ENCODE measurements around the gene RNU1-1.
"Not testable (repeated sequence)": the region's sequence is repeated elsewhere in the genome, so short reads cannot be mapped to it uniquely, and the experiment has no call there.

The RNU1-1 gene

GRCh38 chr1:16493731-16494130 lies 20.4 kb downstream of the RNU1-1 start:
- not testable (repeated sequence) for DNase-seq (ENCODE audit: low read depth)

GRCh38 chr1:16492937-16493336 lies 21.1 kb downstream of the RNU1-1 start:
- not testable (repeated sequence) for DNase-seq (ENCODE audit: low read depth)

DNA sequence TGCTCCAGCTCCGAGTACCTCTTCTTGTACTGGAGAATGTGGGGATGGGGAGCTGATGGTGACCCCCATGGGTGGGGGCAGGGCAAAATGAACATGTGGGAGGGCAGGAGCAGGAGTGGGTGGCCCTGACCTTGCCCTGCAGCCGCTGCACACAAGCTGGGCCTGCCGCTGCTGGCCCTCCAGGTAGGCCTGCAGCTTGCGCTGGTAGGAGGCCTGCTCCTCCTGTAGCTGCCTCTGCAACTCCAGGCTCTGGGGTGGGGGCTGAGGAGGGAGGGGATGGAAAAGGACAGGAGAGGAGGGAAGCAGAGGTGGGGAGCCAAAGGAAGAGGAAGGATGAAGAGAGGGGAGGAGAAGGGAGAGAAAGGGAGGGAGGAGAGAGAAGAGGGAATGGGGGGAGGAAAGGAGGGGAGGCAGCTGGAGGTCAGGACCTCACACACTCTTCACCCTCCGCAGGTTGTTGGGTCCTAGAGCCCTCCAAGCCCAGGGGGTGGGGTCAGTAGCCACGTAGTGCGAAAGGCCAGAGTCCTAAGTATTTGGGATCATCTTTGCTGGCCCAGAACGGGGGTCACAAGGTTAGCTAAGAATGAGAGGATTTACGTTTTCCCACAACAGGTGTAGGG lies 22.9 kb downstream of the RNU1-1 start:
- DNase-seq (ENCODE audit: low read depth): no peak

DNA sequence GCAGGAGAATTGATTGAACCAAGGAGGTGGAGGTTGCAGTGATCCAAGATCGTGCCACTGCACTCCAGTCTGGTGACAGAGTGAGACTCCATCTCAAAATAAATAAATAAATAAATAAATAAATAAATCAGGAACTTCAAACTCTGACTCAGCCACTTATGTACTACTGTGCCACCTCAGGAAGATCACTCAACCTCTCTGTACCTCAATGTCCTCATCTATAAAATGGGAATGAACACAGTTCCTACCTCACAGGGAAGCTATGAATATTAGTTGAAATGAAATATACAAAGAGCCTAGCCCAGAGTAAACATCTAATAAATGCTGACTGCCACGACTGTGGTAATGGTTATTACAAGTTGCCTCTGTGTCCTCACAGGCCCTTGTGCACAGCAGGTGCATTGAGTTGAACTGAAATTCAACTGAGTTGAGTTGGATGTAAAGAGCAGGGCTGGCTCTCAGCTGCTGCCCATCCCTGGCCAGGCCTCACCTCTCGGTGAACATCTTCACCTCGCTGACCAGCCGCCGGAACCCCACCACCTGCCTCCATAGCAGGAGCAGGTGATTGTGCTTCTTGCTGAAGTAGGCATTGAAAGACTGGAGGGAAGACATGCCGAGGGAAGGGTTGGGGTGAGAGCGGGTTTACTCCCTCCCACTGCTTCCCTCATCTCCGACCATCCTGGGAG lies 24.7 kb downstream of the RNU1-1 start:
- DNase-seq (ENCODE audit: low read depth): not testable (repeated sequence)

- not testable (repeated sequence) for DNase-seq (ENCODE audit: low read depth)
These were observed 27.1 kb downstream of the RNU1-1 start for GRCh38 chr1:16487011-16487410.

- not testable (repeated sequence) for DNase-seq (ENCODE audit: low read depth)
These were observed 27.8 kb downstream of the RNU1-1 start for GRCh38 chr1:16486316-16486715.

GRCh38 chr1:16484931-16485330 lies 29.2 kb downstream of the RNU1-1 start:
- DNase-seq (ENCODE audit: low read depth): no peak

- DNase-seq (ENCODE audit: low read depth): no peak
These were observed 29.6 kb downstream of the RNU1-1 start for GRCh38 chr1:16484501-16484835.

GRCh38 chr1:16483639-16484500 lies 30.2 kb downstream of the RNU1-1 start:
- DNase-seq (ENCODE audit: low read depth): not testable (repeated sequence)

- DNase-seq (ENCODE audit: low read depth): not testable (repeated sequence)
These were observed 30.9 kb downstream of the RNU1-1 start for GRCh38 chr1:16483146-16483545.

GRCh38 chr1:16478091-16478490 lies 36.0 kb downstream of the RNU1-1 start:
- no peak for DNase-seq (ENCODE audit: low read depth)

DNA sequence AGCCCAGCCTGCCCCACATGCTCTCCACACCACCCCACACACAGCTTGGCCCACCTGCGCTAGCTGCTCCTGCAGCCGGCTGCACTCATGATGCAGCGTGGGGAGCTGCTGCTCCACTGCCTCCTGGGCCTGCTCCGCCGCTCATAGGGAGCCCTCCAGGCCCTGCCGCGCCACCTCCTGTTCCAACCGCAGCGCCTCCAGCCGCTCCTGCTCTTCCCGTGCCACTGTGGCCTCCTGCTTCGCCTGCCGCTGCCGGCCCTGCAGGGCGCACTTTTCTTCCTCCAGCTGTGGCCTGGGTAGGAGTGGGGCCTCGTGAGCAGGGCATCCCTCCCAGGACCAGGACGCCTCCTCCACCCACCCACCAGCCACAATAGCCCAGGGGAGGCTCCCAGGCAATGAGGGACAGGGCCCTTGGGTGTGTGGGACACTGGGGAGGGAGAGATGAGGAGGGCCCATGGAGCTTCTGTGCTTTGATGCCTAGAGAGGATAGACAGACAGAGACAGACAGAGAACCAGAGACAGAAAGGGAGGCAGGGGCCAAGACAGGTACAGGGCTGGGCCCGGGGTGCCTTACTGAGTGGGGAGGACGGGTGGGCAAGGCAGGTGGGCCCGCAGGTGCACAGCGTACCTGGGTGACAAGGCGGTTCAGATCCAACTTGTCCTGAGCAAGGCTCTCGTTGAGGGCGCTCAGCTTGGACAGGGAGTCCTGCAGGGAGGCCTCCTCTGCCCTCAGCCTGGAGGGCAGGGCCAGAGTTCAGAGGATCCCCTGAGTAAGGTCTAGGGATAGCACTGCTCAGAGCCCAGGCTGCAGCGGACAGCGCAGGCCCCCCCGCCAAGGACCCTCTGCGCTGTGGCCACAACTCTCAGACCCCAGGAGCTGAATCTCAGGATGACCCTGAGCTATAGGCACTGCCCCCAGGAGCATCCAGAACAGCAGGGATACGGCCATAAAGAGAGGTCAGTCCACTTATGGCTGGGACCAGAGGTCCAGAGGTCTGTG lies 38.0 kb downstream of the RNU1-1 start:
- DNase-seq (ENCODE audit: low read depth): not testable (repeated sequence)

GRCh38 chr1:16474891-16475290 lies 39.2 kb downstream of the RNU1-1 start:
- not testable (repeated sequence) for DNase-seq (ENCODE audit: low read depth)

GRCh38 chr1:16474166-16474800 lies 39.8 kb downstream of the RNU1-1 start:
- no peak for DNase-seq (ENCODE audit: low read depth)

GRCh38 chr1:16468558-16468957 lies 45.5 kb downstream of the RNU1-1 start:
- DNase-seq (ENCODE audit: low read depth): no peak

DNA sequence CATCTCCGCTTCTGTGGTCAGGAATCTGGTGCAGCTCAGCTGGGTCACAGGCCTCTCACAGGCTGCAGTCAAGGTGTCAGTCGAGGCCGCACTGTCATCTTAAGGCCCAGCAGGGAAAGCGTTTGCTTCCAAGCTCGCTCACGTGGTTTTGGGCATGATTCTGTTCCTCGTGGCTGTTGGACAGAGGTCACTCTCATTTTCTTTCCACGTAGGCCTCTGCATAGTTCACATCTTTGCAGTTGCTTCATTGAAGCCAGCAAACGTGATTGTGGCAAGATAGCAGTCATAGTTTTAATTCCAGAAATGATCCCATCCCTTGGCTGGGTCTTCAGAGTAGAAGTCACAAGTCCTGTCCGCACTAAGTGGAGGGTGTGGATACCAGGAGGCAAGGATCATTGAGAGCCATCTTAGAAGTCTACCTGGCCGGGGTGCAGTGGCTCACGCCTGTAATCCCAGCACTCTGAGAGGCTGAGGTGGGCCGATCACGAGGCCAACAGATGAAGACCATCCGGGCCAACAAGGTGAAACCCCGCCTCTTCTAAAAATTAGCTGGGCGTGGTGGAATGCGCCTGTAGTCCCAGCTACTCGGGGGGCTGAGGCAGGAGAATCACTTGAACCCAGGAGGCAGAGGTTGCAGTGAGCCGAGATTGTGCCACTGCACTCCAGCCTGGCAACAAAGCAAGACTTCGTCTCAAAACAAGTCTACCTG lies 49.0 kb downstream of the RNU1-1 start:
- DNase-seq (ENCODE audit: low read depth): no peak
